Cardiac fibroblast (primary cell): ENCODE measurements around the gene MYT1.
"Not testable (repeated sequence)": the region's sequence is repeated elsewhere in the genome, so short reads cannot be mapped to it uniquely, and the experiment has no call there.

Source experiments
- DNase-seq, 2 donors: peaks; one replicate each; pipeline versions ENCODE4 v3.0.0 to v3.0.0-alpha.2; 2010; ENCODE audit warnings: low read depth in 2 of 2
- H3K4me3 ChIP-seq, 2 donors: replicated peaks in 1 of 2; 1 replicate in 1 of 2; 2 replicates in 1 of 2; pipeline ENCODE4 v1.5.1; 2011; ENCODE audit warnings: low read depth in 2 of 2, low read length in 2 of 2, mild to moderate bottlenecking in 2 of 2, moderate library complexity in 1 of 2
- TF ChIP-seq, protein P1 (sequence below): IDR thresholded peaks from one replicate; pipeline ENCODE4 v1.5.1; 2011; ENCODE audit warnings: low read depth, mild to moderate bottlenecking, low read length, inconsistent platforms

The MYT1 gene

DNA sequence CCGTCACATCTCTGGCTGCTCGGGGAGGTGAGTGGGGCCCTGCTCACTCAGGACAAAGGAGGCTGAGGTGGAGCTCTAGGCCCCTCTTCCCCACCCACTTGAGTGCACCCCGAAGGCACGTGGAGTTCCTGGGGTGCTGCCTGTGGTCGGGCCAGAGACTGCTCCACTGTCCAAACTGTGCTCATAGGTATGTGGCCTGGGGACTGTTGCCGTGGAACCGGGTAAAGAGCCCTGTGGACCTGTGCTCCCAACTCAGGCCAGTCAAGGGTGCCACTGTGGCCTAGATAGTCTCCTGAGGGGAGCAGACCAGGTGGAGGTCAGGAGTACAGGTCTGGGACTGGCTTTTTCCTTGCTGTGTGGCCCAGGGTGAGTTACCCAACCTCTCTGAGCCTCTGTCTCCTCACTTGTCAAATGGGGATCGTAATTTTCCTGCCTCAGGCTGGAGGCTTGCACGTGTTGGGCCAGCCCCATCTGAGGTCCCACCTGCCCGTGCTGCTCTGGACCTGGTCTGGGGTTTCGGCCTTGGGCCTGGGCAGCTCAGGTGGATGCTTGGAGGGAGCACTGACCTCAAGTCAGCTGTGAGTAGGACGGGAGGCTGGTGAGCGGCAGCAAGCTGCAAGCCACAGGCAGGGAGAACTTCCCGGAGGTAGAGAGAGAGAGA, 44.4 kb upstream of the MYT1 start:
- TF ChIP-seq, protein P1, sequence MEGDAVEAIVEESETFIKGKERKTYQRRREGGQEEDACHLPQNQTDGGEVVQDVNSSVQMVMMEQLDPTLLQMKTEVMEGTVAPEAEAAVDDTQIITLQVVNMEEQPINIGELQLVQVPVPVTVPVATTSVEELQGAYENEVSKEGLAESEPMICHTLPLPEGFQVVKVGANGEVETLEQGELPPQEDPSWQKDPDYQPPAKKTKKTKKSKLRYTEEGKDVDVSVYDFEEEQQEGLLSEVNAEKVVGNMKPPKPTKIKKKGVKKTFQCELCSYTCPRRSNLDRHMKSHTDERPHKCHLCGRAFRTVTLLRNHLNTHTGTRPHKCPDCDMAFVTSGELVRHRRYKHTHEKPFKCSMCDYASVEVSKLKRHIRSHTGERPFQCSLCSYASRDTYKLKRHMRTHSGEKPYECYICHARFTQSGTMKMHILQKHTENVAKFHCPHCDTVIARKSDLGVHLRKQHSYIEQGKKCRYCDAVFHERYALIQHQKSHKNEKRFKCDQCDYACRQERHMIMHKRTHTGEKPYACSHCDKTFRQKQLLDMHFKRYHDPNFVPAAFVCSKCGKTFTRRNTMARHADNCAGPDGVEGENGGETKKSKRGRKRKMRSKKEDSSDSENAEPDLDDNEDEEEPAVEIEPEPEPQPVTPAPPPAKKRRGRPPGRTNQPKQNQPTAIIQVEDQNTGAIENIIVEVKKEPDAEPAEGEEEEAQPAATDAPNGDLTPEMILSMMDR: no peak
- no peak for DNase-seq
- H3K4me3 ChIP-seq: no peak overlapping the region

GRCh38 chr20:64121586-64121985, 42.7 kb upstream of the MYT1 start:
- TF ChIP-seq, protein P1: no peak

GRCh38 chr20:64122927-64123326, 41.3 kb upstream of the MYT1 start:
- DNase-seq, H3K4me3 ChIP-seq: not testable (repeated sequence)

More at GRCh38 chr20:64121586-64121985, 42.7 kb upstream of the MYT1 start:
- H3K4me3 ChIP-seq: no peak overlapping the region
- DNase-seq: no peak

GRCh38 chr20:64123517-64123916, 40.7 kb upstream of the MYT1 start:
- DNase-seq, H3K4me3 ChIP-seq: not testable (repeated sequence)

DNA sequence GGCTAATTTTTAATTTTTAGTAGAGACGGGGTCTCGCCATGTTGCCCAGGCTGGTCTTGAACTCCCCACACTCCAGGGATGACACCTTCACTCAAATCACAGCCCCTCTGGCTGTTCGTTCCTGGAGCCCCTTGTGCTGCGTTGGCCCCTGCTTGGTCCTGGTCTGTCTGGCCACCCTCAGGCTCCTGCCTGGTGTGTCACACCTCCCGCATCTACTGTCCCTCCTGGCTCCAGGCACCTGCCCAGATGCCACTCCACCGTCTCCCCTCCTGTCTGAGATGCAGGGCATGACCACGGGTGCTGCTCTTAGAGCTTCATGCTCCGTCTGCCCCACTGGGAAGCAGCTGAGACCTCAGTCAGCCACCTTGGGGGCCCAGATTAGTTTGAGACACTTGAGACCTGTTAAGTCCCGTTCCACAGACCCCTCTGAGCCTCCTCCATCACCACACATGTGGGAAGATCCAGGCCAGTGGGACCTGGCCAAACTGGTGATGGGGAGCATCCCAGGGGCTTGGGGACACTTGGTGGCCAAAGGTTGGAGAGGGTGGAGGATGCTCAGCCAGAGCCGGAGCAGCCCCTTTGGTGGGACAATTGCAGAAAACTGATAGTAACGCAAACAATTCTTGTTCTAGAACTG, 35.0 kb upstream of the MYT1 start:
- TF ChIP-seq, protein P1: no peak
- no peak for DNase-seq
- no peak overlapping the region for H3K4me3 ChIP-seq

- DNase-seq: no peak
- no peak overlapping the region for H3K4me3 ChIP-seq
- TF ChIP-seq, protein P1: no peak
Measured at GRCh38 chr20:64130271-64130670, 34.0 kb upstream of the MYT1 start.

DNA sequence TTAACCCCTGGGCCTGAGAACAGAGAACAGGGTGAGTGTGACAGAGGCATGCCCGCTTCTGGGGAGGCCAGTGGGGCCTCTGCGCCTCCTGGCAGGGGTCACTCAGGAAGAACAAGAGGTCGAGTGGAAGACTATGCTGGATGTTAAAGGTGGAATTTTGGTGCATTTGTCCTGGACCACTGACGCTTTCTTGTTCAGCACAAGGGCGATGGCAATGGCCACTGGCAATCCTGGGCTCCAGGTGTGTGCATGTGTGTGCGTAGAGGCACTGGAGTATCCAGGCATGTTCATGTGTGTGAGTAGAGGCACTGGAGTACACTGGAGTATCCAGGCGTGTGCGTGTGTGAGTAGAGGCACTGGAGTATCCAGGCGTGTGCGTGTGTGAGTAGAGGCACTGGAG, 33.4 kb upstream of the MYT1 start:
- no peak overlapping the region for H3K4me3 ChIP-seq
- TF ChIP-seq, protein P1: no peak
- no peak for DNase-seq

- DNase-seq: peak; percentile 6 to 11
- TF ChIP-seq, protein P1: peak; percentile 23
- no peak overlapping the region for H3K4me3 ChIP-seq
Measured at GRCh38 chr20:64131406-64131805, 32.8 kb upstream of the MYT1 start.
